ENCODE results near the gene LPAR1. TPM values are rescaled to one million over a fixed set of nuclear protein-coding genes. Genes with fewer than 3 reads are reported as not detected.
A peak's percentile ranks its signal among the peaks of the same experiment; 100 is the strongest.

The LPAR1 gene
- total and polyA plus RNA-seq, 10 of the 15 experiments (the other 5 are each of a cell fraction or from before 2014, with no cell fraction given) = 3.3 to 12.9 (median 8.4) TPM

DNA sequence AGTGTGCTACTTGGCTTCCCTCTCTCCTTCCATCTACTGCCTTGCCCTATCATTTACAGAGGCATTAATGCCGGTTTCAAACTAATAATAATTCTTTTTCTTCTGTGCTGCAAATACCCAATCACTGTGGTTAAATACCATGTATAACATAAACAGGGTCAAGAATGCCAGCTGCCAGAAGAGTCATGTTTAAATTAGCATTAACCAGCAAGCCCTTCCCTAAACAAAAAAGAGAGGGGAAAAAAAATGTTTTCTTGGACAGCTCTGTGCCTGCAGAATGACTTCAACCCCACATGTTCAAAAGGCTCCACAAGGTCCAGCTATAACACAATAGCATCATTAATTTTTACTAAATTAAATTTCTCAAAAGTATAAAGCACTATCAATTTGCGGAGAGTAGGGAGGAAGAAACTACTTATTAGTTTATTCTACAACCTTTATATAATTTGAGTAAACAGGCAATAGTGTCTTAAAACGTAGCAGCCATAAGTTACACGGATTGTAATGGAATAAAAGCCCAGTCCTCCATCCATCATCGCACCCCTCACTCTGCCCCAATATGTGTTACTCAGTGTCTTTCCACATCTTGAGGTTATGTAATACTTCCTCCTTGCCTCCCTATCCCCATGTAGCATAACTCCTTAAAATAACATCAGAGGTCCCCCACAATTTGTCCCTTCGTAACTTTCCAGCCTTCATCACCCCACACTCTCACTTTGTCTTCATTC lies 3.9 kb downstream of the LPAR1 start (continued):
- TF ChIP-seq, protein P1, sequence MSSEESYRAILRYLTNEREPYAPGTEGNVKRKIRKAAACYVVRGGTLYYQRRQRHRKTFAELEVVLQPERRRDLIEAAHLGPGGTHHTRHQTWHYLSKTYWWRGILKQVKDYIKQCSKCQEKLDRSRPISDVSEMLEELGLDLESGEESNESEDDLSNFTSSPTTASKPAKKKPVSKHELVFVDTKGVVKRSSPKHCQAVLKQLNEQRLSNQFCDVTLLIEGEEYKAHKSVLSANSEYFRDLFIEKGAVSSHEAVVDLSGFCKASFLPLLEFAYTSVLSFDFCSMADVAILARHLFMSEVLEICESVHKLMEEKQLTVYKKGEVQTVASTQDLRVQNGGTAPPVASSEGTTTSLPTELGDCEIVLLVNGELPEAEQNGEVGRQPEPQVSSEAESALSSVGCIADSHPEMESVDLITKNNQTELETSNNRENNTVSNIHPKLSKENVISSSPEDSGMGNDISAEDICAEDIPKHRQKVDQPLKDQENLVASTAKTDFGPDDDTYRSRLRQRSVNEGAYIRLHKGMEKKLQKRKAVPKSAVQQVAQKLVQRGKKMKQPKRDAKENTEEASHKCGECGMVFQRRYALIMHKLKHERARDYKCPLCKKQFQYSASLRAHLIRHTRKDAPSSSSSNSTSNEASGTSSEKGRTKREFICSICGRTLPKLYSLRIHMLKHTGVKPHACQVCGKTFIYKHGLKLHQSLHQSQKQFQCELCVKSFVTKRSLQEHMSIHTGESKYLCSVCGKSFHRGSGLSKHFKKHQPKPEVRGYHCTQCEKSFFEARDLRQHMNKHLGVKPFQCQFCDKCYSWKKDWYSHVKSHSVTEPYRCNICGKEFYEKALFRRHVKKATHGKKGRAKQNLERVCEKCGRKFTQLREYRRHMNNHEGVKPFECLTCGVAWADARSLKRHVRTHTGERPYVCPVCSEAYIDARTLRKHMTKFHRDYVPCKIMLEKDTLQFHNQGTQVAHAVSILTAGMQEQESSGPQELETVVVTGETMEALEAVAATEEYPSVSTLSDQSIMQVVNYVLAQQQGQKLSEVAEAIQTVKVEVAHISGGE (CRISPR knock-in tag; IDR thresholded peaks at IDR 0.05) = no peak

DNA sequence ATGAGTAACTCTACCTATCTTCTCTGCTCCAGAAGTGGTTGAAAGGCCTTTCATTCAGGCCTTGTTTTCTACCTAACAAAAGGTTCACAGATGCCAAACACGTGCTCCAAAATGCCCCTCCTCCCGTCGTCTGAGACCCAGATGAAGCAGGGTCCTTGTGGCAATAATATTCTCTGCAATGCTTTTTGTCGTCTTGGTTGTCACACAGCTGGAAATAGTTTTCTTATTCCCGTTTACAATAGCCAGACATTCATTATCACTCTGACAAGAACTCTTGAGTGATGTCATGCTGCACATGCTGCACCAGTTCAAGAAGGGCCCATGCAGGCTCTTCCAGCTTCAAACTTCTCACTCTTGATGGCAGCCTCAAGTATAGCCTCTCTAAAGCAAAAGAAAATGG lies 7.8 kb downstream of the LPAR1 start:
- no peaks in the 10 kb centered on the region for H3K4me1 ChIP-seq (ENCODE audit: control insufficient read depth, insufficient read depth, low read length)
- POLR2A ChIA-PET = interaction anchor here (0.6 to 1.3 kb wide), 3 partner anchors 46 to 518 kb away, joined by 3 read pairs; no protein-coding TSS in a partner anchor
- H4K20me1 ChIP-seq (ENCODE audit: control insufficient read depth, insufficient read depth) = no peaks in the 10 kb centered on the region
- CTCF ChIA-PET = interaction anchor here (0.6 to 2.1 kb wide), 3 partner anchors 9 to 80 kb away, joined by 3 to 8 read pairs (median 8); no protein-coding TSS in a partner anchor
- ATAC-seq (peak; percentile 28), DNase-seq (ENCODE audit: low read depth, low spot score) (no peak), FAIRE-seq (no peak)
- in situ Hi-C loops (cut with MboI) = no loop called here
- H3K36me3 ChIP-seq (ENCODE audit: control insufficient read depth in 2 of 2, insufficient read depth in 2 of 2, low read length in 1 of 2) = no peaks in the 10 kb centered on the region
- no peak overlapping the region for H3K4me2 ChIP-seq (ENCODE audit: control insufficient read depth, insufficient read depth)
- RAD21 ChIA-PET (ENCODE audit: unreplicated experiment) = interaction anchor here (1.1 to 4.9 kb wide), 3 partner anchors 9 to 54 kb away, joined by 3 to 16 read pairs (median 4); partner anchors contain the start of gene LPAR1
- H2AFZ ChIP-seq (ENCODE audit: control insufficient read depth, low read depth, low read length) = no peak overlapping the region
- intact Hi-C loops (cut with micrococcal nuclease; ENCODE audit: unreplicated experiment) = no loop called here
- SMC1A ChIA-PET (ENCODE audit: uncharacterized antibody, unreplicated experiment) = interaction anchor here (0.6 to 12.9 kb wide), 9 partner anchors 15 to 390 kb away, joined by 4 to 218 read pairs (median 5); no protein-coding TSS in a partner anchor
- no peak overlapping the region for H3K4me3 ChIP-seq
- no peak overlapping the region for H3K27ac ChIP-seq (ENCODE audit: control insufficient read depth, insufficient read depth)
- no peak overlapping the region for H3K9ac ChIP-seq (ENCODE audit: control insufficient read depth, insufficient read depth, low read length)
- TF ChIP-seq HDAC2 (IDR thresholded peaks at IDR 0.05) (no peak), ATF7 (IDR thresholded peaks at IDR 0.05; ENCODE audit: low read depth) (peak; percentile 37; the same call in 1 of the 2 replicates), CHD1 (IDR thresholded peaks at IDR 0.05; ENCODE audit: low read depth, low read length) (no peak), SMARCA5 (IDR thresholded peaks at IDR 0.05) (no peak), BHLHE40 (IDR thresholded peaks at IDR 0.05; ENCODE audit: borderline replicate concordance in 1 of 2, low read depth in 2 of 2, low read length in 1 of 2) (no peak; a peak in 1 of 4 replicates), ESRRA (IDR thresholded peaks at IDR 0.05; ENCODE audit: low read length) (no peak)
- TF ChIP-seq, protein P2, sequence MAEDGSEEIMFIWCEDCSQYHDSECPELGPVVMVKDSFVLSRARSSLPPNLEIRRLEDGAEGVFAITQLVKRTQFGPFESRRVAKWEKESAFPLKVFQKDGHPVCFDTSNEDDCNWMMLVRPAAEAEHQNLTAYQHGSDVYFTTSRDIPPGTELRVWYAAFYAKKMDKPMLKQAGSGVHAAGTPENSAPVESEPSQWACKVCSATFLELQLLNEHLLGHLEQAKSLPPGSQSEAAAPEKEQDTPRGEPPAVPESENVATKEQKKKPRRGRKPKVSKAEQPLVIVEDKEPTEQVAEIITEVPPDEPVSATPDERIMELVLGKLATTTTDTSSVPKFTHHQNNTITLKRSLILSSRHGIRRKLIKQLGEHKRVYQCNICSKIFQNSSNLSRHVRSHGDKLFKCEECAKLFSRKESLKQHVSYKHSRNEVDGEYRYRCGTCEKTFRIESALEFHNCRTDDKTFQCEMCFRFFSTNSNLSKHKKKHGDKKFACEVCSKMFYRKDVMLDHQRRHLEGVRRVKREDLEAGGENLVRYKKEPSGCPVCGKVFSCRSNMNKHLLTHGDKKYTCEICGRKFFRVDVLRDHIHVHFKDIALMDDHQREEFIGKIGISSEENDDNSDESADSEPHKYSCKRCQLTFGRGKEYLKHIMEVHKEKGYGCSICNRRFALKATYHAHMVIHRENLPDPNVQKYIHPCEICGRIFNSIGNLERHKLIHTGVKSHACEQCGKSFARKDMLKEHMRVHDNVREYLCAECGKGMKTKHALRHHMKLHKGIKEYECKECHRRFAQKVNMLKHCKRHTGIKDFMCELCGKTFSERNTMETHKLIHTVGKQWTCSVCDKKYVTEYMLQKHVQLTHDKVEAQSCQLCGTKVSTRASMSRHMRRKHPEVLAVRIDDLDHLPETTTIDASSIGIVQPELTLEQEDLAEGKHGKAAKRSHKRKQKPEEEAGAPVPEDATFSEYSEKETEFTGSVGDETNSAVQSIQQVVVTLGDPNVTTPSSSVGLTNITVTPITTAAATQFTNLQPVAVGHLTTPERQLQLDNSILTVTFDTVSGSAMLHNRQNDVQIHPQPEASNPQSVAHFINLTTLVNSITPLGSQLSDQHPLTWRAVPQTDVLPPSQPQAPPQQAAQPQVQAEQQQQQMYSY (CRISPR knock-in tag; IDR thresholded peaks at IDR 0.05) = no peak
- TF ChIP-seq, protein P3, sequence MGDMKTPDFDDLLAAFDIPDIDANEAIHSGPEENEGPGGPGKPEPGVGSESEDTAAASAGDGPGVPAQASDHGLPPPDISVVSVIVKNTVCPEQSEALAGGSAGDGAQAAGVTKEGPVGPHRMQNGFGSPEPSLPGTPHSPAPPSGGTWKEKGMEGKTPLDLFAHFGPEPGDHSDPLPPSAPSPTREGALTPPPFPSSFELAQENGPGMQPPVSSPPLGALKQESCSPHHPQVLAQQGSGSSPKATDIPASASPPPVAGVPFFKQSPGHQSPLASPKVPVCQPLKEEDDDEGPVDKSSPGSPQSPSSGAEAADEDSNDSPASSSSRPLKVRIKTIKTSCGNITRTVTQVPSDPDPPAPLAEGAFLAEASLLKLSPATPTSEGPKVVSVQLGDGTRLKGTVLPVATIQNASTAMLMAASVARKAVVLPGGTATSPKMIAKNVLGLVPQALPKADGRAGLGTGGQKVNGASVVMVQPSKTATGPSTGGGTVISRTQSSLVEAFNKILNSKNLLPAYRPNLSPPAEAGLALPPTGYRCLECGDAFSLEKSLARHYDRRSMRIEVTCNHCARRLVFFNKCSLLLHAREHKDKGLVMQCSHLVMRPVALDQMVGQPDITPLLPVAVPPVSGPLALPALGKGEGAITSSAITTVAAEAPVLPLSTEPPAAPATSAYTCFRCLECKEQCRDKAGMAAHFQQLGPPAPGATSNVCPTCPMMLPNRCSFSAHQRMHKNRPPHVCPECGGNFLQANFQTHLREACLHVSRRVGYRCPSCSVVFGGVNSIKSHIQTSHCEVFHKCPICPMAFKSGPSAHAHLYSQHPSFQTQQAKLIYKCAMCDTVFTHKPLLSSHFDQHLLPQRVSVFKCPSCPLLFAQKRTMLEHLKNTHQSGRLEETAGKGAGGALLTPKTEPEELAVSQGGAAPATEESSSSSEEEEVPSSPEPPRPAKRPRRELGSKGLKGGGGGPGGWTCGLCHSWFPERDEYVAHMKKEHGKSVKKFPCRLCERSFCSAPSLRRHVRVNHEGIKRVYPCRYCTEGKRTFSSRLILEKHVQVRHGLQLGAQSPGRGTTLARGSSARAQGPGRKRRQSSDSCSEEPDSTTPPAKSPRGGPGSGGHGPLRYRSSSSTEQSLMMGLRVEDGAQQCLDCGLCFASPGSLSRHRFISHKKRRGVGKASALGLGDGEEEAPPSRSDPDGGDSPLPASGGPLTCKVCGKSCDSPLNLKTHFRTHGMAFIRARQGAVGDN (IDR thresholded peaks at IDR 0.05) = 0 out of 2 replicates have a peak, but pooled peaks have one; percentile 41
- no TSS peak for BruUV-seq (replicated peaks)
- no peaks in the 10 kb centered on the region for H3K79me2 ChIP-seq (ENCODE audit: control insufficient read depth, insufficient read depth, low read length)
- H3K9me3 ChIP-seq (replicated peaks; ENCODE audit: control insufficient read depth, insufficient read depth, low read length) = no peaks in the 10 kb centered on the region
- 7% methylated on average over 5 of the region's 5 CpGs for WGBS (ENCODE audit: insufficient coverage, insufficient replicate concordance, low lambda C conversion rate, missing lambda C conversion rate)
- H3K27me3 ChIP-seq (replicated peaks in 1 of 2; ENCODE audit: control insufficient read depth in 2 of 2, insufficient read depth in 2 of 2, low read length in 1 of 2) = no peaks in the 10 kb centered on the region; a peak in 1 of 4 replicates

Measured in GM12878 (cell line).